MCF 10A (cell line): ENCODE data around the gene LRRC7. TPM values are rescaled to one million over a fixed set of nuclear protein-coding genes. Genes with fewer than 3 reads are reported as not detected.

ENCODE experiments used
- Bru-seq: library from RNA; stranded (reverse); fragments of 400-500 nt; gene quantifications from one replicate; lab custom pipeline; 2021; lab: Mats Ljungman, UMichigan
- BruChase-seq, 2 experiments: library from RNA; stranded (reverse); fragments of 400-500 nt; gene quantifications; one replicate each; lab custom pipeline; 2021; lab: Mats Ljungman, UMichigan
- BruUV-seq: library from RNA; stranded (reverse); fragments of 400-500 nt; replicated peaks from 2 replicates; lab custom pipeline; 2021; lab: Mats Ljungman, UMichigan
- CTCF ChIA-PET: fragments of 300-600 bp; sonication (Branson Sonifier 250); formaldehyde crosslinking; extraction: SDS; loops from one replicate; lab custom pipeline; 2021; ENCODE audit warnings: antibody characterized with exemption, inconsistent platforms; lab: Yijun Ruan, JAX
- POLR2A ChIA-PET: fragments of 300-600, 350-650 bp; sonication (Branson Sonifier 250); formaldehyde crosslinking; extraction: SDS; loops from one replicate; lab custom pipeline; 2020; ENCODE audit warnings: antibody characterized with exemption, inconsistent platforms; lab: Yijun Ruan, JAX
- DNase-seq: peaks from one replicate; pipeline ENCODE4 v3.0.0-alpha.2; 2018; ENCODE audit not compliant: unreplicated experiment
- H3K27ac Mint-ChIP-seq: one replicate; pipeline ENCODE4 v1.8.0; 2022; ENCODE audit warnings: mild to moderate bottlenecking, low read depth, mixed read lengths; ENCODE audit not compliant: unreplicated experiment
- H3K27me3 Mint-ChIP-seq: one replicate; pipeline ENCODE4 v1.8.0; 2022; ENCODE audit warnings: mixed read lengths; ENCODE audit not compliant: insufficient read depth, unreplicated experiment
- H3K36me3 Mint-ChIP-seq: one replicate; pipeline ENCODE4 v1.8.0; 2022; ENCODE audit warnings: mild to moderate bottlenecking, moderate library complexity, mixed read lengths; ENCODE audit not compliant: insufficient read depth, unreplicated experiment
- H3K4me1 Mint-ChIP-seq: one replicate; pipeline ENCODE4 v1.8.0; 2022; ENCODE audit warnings: mixed read lengths; ENCODE audit not compliant: insufficient read depth, unreplicated experiment
- H3K4me3 Mint-ChIP-seq: one replicate; pipeline ENCODE4 v1.8.0; 2022; ENCODE audit warnings: mild to moderate bottlenecking, moderate library complexity, mixed read lengths; ENCODE audit not compliant: unreplicated experiment
- H3K9me3 Mint-ChIP-seq: one replicate; pipeline ENCODE4 v1.8.0; 2022; ENCODE audit warnings: mixed read lengths; ENCODE audit not compliant: unreplicated experiment
- CTCF ChIP-seq: fragments of 200-600 bp; IDR thresholded peaks from one replicate; pipeline ENCODE4 v1.8.0; 2022; ENCODE audit warnings: antibody characterized with exemption, mild to moderate bottlenecking; ENCODE audit not compliant: unreplicated experiment
- intact Hi-C: fragments of 100-400 bp; cut with micrococcal nuclease; formaldehyde crosslinking; loops from 2 replicates; pipeline ENCODE4 v1.14.1; 2022
- long read RNA-seq: library from polyadenylated mRNA; stranded (forward); transcript quantifications from one replicate; pipeline ENCODE4 v2.0.0, GENCODE V29; 2022
- total RNA-seq: library from RNA; stranded (reverse); gene quantifications from 2 replicates; pipeline ENCODE4 v1.2.3, GENCODE V29; 2022

The LRRC7 gene
- total RNA-seq (not detected in 2 replicates), Bru-seq, nascent RNA (percentile 0 among the genes with signal in this experiment), BruChase-seq, experiment 1, labeled RNA remaining after a 6-hour chase (percentile 2 among the genes with signal in this experiment), BruChase-seq, experiment 2, labeled RNA remaining after a 2-hour chase (percentile 1 among the genes with signal in this experiment)
- long read RNA-seq, partial matches to known transcripts, result 0 of 7 reads
- long read RNA-seq, other reads (novel, unspliced or antisense), result 7 of 7 reads

GRCh38 chr1:69567652-69568420, at the start of gene LRRC7:
TSS of gene LRRC7 (plus strand) at chr1:69567922. CDS start at chr1:69568640, 718 bp downstream.
- no peak for TF ChIP-seq CTCF
- Mint-ChIP-seq H3K4me3 (peak within 1 kb of the TSS; percentile 18), H3K27ac (no peak within 1 kb of the TSS), H3K27me3 (peaks cover 61% of the 10 kb centered on the region), H3K4me1 (peaks cover 6% of the 10 kb centered on the region), H3K9me3 (no peaks in the 10 kb centered on the region), H3K36me3 (no peaks in the 10 kb centered on the region)
- no peak for DNase-seq
- ChIA-PET CTCF (no interaction called here), POLR2A (no interaction called here)
- intact Hi-C loops, result no loop called here
- BruUV-seq, result no TSS peak

- DNase-seq, result no peak
- POLR2A ChIA-PET, result no interaction called here
- no peak overlapping the region for H3K4me3 Mint-ChIP-seq
- H3K27ac Mint-ChIP-seq, result no peak overlapping the region
- BruUV-seq, result no TSS peak
- intact Hi-C loops, result no loop called here
- no peaks in the 10 kb centered on the region for H3K36me3 Mint-ChIP-seq
- TF ChIP-seq CTCF, result no peak
- CTCF ChIA-PET, result no interaction called here
- H3K27me3 Mint-ChIP-seq, result peaks cover 28% of the 10 kb centered on the region
- no peaks in the 10 kb centered on the region for H3K9me3 Mint-ChIP-seq
- H3K4me1 Mint-ChIP-seq, result no peaks in the 10 kb centered on the region
Measured at GRCh38 chr1:69519006-69519405, 48.7 kb upstream of the LRRC7 start.

- POLR2A ChIA-PET, result no interaction called here
Measured at GRCh38 chr1:69520326-69520725, 47.4 kb upstream of the LRRC7 start.

More at GRCh38 chr1:69520326-69520725, 47.4 kb upstream of the LRRC7 start:
- H3K36me3 Mint-ChIP-seq, result no peaks in the 10 kb centered on the region
- no peaks in the 10 kb centered on the region for H3K4me1 Mint-ChIP-seq
- no peaks in the 10 kb centered on the region for H3K9me3 Mint-ChIP-seq
- intact Hi-C loops, result no loop called here
- no TSS peak for BruUV-seq
- DNase-seq, result no peak
- CTCF ChIA-PET, result no interaction called here
- H3K27ac Mint-ChIP-seq, result no peak overlapping the region
- TF ChIP-seq CTCF, result no peak
- no peak overlapping the region for H3K4me3 Mint-ChIP-seq
- peaks cover 36% of the 10 kb centered on the region for H3K27me3 Mint-ChIP-seq
